Measurements from ENCODE around the gene TECPR1.

The TECPR1 gene

DNA sequence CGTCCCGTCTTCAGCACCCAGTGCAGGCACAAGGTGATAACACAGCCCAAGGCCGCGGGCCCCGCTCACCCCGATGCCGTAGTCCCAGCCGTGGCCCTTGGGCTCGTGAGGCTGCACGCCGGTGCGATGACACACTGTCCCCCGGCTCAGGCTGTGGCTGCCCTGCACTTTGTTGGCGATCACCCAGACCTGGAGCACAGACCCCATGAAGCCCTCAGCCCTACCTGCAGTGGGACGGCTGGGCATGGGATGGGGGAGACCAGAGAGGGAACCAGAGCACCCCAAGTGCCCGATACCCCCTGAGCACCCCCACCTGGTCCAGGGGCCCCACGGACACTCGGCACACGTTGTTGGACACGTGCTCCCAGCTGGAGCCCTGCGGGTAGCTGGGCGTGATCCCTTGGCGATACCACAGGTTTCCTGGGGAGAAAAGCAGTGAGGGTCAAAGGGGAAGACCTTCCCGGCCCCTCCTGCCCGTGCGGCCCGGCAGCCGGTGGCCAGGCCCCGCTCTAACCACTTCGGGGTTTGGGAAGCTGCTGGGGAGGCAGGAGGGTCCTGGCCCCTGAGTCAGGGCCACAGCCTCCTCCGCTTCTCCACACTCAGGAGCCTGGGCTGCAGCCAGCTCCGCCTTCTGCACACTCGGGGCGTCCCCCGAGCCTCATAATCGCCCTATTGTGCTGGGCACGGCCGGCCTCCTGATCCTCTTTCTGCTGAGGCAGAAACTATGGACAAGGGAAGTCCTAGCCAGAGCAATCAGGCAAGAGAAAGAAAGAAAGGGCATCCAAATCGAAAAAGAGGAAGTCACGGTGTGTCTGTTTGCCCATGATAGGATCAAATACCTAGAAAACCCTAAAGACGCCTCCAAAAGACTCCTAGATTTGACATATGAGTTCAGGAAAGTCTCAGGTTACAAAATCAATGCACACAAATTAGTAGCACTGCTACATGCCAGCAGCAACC lies 34.1 kb downstream of the TECPR1 start:
- Histone ChIP-seq H3K9me3 (ENCODE audit: control insufficient read depth in 1 of 2, low read length in 2 of 2) (no peaks in the 10 kb centered on the region), H3K27me3 (ENCODE audit: control insufficient read depth in 1 of 2, insufficient read depth in 2 of 2, low read length in 2 of 2) (no peaks in the 10 kb centered on the region), H3K9ac (ENCODE audit: low read depth in 1 of 2, low read length in 2 of 2) (no peak overlapping the region), H3K4me1 (ENCODE audit: control insufficient read depth in 1 of 2, insufficient read depth in 2 of 2, low read length in 2 of 2) (peaks cover 0 to 7% of the 10 kb centered on the region in 2 donors), H3K4me3 (ENCODE audit: low read depth in 1 of 2, low read length in 2 of 2) (no peak overlapping the region), H3K36me3 (ENCODE audit: control insufficient read depth in 1 of 2, insufficient read depth in 2 of 2, low read length in 2 of 2) (peaks cover 0 to 14% of the 10 kb centered on the region in 2 donors), H3K27ac (ENCODE audit: low read depth, low read length) (no peak overlapping the region)

DNA sequence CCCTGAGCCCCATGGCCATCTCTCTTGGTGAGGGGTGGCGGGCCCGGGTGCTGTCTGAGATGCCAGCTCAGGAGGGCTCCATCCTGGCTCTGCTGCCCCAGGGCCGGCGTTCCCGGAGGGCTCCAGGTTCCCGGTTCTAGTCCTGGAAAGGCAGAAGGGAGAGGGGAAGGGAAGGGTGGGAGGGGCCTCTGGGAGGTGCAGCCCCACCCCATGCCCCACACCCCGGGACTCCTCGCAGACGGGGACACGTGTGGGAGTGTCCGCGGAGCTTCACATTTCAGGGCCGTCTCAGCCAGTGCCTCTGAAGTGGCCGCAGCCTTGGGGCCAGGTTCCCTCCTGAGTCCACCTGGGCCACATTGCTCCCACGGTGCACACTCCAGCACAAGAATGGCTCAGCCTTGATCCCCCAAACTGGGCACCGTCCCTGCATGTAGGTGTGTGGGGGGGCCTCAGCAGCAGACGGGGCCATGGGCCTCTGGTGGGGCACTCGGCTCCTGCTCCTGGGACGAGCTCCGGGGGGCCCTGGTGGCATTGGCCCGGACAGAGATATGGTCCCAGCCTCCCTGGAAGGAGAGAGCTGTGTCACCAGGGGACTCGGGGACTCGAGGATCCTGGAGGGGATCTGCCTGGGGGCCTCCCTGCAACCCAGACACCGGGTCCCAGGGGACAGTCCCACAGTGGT lies 35.0 kb downstream of the TECPR1 start:
- H3K9ac ChIP-seq (ENCODE audit: low read depth in 1 of 2, low read length in 2 of 2) = no peak overlapping the region
- H3K27ac ChIP-seq (ENCODE audit: low read depth, low read length) = no peak overlapping the region
- peaks cover 0 to 12% of the 10 kb centered on the region in 2 donors for H3K36me3 ChIP-seq (ENCODE audit: control insufficient read depth in 1 of 2, insufficient read depth in 2 of 2, low read length in 2 of 2)

DNA sequence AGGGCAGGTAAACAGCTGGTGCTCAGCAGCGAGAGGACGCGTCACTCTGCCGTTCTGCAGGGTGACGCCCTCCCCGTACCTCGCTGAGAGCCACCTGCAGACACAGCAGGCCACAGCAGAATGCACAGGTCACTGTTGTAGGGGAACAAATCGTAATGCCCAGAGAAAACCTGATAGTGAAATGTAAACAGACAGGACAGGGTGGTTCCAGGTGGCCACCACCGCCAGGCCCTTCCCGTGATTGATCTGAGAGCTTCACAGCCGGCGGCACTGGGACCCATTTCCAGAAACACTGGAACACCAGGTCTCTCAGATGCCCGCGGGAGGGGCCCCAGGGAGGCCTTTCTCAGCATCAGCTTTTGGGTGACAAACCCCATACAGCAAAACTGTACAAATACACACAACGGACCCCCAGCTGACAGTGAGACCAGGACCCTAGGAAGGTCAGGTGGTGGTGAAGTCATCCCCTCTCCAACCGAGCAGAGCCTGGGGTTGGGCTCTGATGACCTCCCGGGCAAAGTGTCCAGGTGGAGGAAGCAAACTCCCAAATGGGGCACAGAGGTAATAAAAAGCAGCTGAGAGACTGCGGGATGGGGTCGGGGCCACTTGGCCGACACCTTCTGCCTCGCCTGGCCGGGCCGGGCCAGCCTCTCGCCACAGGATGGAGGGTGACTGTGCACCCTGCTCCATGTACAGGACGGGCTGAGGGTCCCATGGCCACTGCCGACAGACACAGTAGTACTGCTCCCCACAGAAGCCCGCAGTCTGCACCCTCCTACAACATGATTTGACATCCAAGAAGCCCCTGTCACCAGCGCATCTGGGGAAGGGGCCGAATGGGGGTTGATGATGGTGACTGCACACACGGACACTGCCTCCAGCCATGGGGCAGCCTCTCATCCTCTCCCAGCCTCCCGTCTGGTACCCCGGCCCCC lies 36.2 kb downstream of the TECPR1 start:
- peaks cover 3 to 12% of the 10 kb centered on the region in 2 donors for H3K4me1 ChIP-seq (ENCODE audit: control insufficient read depth in 1 of 2, insufficient read depth in 2 of 2, low read length in 2 of 2)
- no peaks in the 10 kb centered on the region for H3K27me3 ChIP-seq (ENCODE audit: control insufficient read depth in 1 of 2, insufficient read depth in 2 of 2, low read length in 2 of 2)
- peaks cover 0 to 5% of the 10 kb centered on the region in 2 donors for H3K36me3 ChIP-seq (ENCODE audit: control insufficient read depth in 1 of 2, insufficient read depth in 2 of 2, low read length in 2 of 2)
- H3K27ac ChIP-seq (ENCODE audit: low read depth, low read length) = no peak overlapping the region
- H3K4me3 ChIP-seq (ENCODE audit: low read depth in 1 of 2, low read length in 2 of 2) = no peak overlapping the region
- H3K9ac ChIP-seq (ENCODE audit: low read depth in 1 of 2, low read length in 2 of 2) = no peak overlapping the region
- H3K9me3 ChIP-seq (ENCODE audit: control insufficient read depth in 1 of 2, low read length in 2 of 2) = no peaks in the 10 kb centered on the region

More for the DNA sequence above, 35.0 kb downstream of the TECPR1 start:
- Histone ChIP-seq H3K4me3 (ENCODE audit: low read depth in 1 of 2, low read length in 2 of 2) (no peak overlapping the region), H3K4me1 (ENCODE audit: control insufficient read depth in 1 of 2, insufficient read depth in 2 of 2, low read length in 2 of 2) (peaks cover 0 to 7% of the 10 kb centered on the region in 2 donors), H3K9me3 (ENCODE audit: control insufficient read depth in 1 of 2, low read length in 2 of 2) (no peaks in the 10 kb centered on the region), H3K27me3 (ENCODE audit: control insufficient read depth in 1 of 2, insufficient read depth in 2 of 2, low read length in 2 of 2) (no peaks in the 10 kb centered on the region)

DNA sequence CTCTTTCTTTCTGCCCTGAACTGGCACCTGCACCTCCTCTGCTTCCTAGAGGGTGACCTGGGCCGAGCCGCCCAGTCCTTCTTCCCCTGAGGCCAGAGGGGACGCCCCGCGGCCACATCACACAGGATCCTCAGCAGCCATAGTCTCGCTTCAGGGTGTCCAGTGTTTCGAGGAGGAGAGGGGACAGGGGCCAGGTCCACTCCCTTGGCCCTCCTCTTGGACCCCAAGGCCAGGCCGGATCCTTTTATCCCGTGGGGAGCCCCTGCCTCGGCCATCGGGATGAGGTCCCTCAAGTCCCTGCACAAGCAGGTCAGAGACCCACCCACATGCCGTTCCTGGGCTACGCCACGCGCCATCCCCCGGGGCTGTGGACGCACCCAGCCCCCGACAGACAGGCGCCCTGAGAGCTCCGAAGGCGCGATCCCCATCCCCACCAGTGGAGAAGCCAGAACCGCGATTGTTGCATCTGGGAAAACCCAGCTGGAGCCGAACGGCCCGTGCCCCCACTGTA lies 37.2 kb downstream of the TECPR1 start:
- Histone ChIP-seq H3K4me1 (ENCODE audit: control insufficient read depth in 1 of 2, insufficient read depth in 2 of 2, low read length in 2 of 2) (peaks cover 3 to 12% of the 10 kb centered on the region in 2 donors), H3K9ac (ENCODE audit: low read depth in 1 of 2, low read length in 2 of 2) (no peak overlapping the region), H3K27me3 (ENCODE audit: control insufficient read depth in 1 of 2, insufficient read depth in 2 of 2, low read length in 2 of 2) (no peaks in the 10 kb centered on the region), H3K36me3 (ENCODE audit: control insufficient read depth in 1 of 2, insufficient read depth in 2 of 2, low read length in 2 of 2) (peaks cover 0 to 5% of the 10 kb centered on the region in 2 donors), H3K27ac (ENCODE audit: low read depth, low read length) (no peak overlapping the region), H3K4me3 (ENCODE audit: low read depth in 1 of 2, low read length in 2 of 2) (no peak overlapping the region), H3K9me3 (ENCODE audit: control insufficient read depth in 1 of 2, low read length in 2 of 2) (no peaks in the 10 kb centered on the region)

DNA sequence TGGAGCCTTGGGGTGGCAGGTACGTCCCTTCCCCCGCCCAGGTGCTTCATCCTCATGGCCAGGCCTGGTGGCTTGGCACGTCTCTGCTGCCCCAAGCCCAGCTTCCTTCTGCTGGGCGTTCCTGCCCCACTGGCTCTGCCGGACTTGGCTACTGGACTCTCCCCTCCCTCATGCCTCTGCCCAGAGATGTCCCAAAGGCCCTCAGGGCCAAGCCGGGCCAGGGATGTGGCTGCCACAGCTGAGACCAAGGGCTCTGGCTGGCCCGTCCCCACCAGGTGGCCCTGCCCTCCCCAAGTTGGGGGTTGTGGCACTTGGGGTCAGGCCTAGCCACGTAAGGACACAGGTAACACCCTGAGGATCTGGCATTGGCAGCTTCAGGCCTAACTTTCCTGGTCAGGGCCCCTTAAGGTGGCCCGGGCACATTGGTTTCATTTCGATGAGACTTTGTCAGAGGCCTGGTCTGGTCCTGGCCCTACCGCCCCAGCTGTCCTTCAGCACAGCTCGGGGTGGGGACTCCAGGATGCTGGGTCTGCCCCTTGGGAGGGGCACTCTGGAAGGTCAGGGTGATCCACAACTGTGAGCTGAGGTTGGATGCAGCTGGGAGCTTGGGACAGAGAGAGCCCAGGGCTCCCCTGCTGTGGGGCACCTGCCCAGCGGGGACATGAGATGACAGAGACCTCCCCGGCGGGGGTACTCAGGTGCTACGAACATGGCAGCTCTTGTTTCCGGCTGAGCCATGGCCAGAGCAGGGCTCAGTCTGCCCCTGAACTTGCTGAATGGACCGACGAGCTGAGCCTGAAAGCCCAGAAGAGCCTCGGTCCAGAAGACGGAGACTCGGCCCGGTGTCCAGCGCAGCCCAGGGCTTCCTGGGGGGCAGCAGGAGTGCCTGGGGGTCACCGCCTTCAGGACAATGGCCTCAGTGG lies 37.9 kb downstream of the TECPR1 start:
- H3K4me3 ChIP-seq (ENCODE audit: low read depth in 1 of 2, low read length in 2 of 2) = no peak overlapping the region
- H3K9me3 ChIP-seq (ENCODE audit: control insufficient read depth in 1 of 2, low read length in 2 of 2) = no peaks in the 10 kb centered on the region
- H3K4me1 ChIP-seq (ENCODE audit: control insufficient read depth in 1 of 2, insufficient read depth in 2 of 2, low read length in 2 of 2) = peaks cover 3 to 12% of the 10 kb centered on the region in 2 donors
- no peaks in the 10 kb centered on the region for H3K27me3 ChIP-seq (ENCODE audit: control insufficient read depth in 1 of 2, insufficient read depth in 2 of 2, low read length in 2 of 2)
- H3K36me3 ChIP-seq (ENCODE audit: control insufficient read depth in 1 of 2, insufficient read depth in 2 of 2, low read length in 2 of 2) = peaks cover 0 to 5% of the 10 kb centered on the region in 2 donors
- no peak overlapping the region for H3K27ac ChIP-seq (ENCODE audit: low read depth, low read length)
- no peak overlapping the region for H3K9ac ChIP-seq (ENCODE audit: low read depth in 1 of 2, low read length in 2 of 2)

DNA sequence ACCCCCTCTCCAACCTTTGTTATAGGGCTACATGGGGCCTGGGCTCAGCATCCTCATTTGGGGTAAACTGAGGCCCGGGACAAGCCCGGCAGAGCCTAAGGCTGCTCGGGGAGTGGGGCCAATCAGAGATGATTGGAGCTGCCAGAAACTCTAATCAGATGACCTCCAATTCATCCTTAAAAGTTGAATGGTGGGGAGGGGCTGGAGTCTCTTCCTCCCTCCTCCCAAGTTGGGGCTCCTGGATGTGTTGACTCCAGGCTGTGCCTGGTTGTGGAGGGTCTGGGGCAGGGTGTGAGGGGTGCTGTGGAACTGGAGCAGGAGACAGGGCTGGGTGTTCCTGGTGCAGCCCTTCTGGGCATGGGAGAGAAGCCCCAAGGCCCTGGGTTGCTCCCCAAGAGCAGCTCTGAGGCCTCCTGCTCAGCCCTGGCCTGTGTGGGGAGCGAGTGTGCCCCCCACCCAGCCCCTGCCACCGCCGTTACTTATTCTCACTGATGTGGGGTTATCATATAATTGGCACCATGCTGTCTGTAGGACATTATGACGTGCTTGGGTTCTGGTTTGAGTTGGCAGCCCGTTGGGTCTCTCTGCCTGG lies 38.6 kb downstream of the TECPR1 start:
- Histone ChIP-seq H3K27me3 (ENCODE audit: control insufficient read depth in 1 of 2, insufficient read depth in 2 of 2, low read length in 2 of 2) (no peaks in the 10 kb centered on the region), H3K4me3 (ENCODE audit: low read depth in 1 of 2, low read length in 2 of 2) (no peak overlapping the region), H3K9ac (ENCODE audit: low read depth in 1 of 2, low read length in 2 of 2) (no peak overlapping the region), H3K4me1 (ENCODE audit: control insufficient read depth in 1 of 2, insufficient read depth in 2 of 2, low read length in 2 of 2) (peaks cover 3 to 11% of the 10 kb centered on the region in 2 donors), H3K9me3 (ENCODE audit: control insufficient read depth in 1 of 2, low read length in 2 of 2) (no peaks in the 10 kb centered on the region), H3K36me3 (ENCODE audit: control insufficient read depth in 1 of 2, insufficient read depth in 2 of 2, low read length in 2 of 2) (peaks cover 0 to 5% of the 10 kb centered on the region in 2 donors), H3K27ac (ENCODE audit: low read depth, low read length) (no peak overlapping the region)

DNA sequence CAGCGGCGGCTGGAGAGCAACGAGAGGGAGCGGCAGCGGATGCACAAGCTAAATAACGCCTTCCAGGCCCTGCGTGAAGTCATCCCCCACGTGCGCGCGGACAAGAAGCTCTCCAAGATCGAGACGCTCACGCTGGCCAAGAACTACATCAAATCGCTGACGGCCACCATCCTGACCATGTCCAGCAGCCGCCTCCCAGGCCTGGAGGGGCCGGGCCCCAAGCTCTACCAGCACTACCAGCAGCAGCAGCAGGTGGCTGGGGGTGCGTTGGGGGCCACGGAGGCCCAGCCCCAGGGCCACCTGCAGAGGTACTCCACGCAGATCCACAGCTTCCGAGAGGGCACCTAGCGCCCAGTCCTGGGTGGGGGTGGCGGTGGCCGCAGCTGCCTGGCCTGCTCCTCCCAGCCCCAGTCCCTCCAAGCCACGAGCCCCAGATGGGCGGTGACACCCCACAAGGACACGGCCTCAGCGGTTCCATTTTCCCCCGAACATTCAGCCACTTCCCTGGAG lies 39.4 kb downstream of the TECPR1 start:
- Histone ChIP-seq H3K9ac (ENCODE audit: low read depth in 1 of 2, low read length in 2 of 2) (no peak overlapping the region), H3K27ac (ENCODE audit: low read depth, low read length) (no peak overlapping the region), H3K9me3 (ENCODE audit: control insufficient read depth in 1 of 2, low read length in 2 of 2) (no peaks in the 10 kb centered on the region), H3K27me3 (ENCODE audit: control insufficient read depth in 1 of 2, insufficient read depth in 2 of 2, low read length in 2 of 2) (no peaks in the 10 kb centered on the region), H3K36me3 (ENCODE audit: control insufficient read depth in 1 of 2, insufficient read depth in 2 of 2, low read length in 2 of 2) (peaks cover 0 to 3% of the 10 kb centered on the region in 2 donors), H3K4me3 (ENCODE audit: low read depth in 1 of 2, low read length in 2 of 2) (no peak overlapping the region), H3K4me1 (ENCODE audit: control insufficient read depth in 1 of 2, insufficient read depth in 2 of 2, low read length in 2 of 2) (peaks cover 3 to 4% of the 10 kb centered on the region in 2 donors)

DNA sequence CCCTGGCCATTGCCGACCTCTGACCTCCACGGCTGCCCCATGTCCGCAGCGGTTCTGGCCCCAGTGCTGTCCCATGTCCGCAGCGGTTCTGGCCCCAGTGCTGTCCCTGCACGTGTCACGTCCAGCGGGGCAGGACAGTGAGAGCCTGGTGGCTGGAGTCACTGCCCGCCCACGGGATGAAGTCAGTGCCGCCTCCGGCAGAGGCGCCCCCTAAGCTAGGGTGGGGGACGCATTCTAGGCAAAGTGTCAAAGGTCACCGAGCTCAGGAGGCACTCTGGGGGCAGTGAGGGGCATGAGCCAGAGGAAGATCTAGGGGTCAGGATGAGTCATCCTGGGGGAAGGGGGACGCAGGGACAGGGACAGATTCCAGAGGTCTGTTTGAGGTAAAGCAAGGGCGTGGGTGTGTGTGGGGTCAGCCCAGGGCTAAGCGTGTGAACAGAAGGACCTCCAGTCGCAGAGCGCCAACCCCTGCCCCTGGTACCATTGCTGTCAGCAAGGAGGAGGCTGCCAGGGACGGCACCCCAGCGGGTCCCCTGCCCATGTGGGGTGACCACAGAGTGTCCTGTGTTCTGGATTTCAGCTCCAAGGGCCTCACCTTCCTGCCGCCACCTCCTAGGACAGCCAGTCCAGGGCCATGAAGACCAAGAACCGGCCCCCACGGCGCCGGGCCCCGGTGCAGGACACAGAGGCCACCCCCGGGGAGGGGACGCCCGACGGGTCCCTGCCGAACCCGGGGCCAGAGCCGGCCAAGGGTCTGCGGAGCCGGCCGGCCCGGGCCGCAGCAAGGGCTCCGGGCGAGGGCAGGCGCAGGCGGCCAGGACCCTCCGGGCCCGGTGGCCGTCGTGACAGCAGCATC lies 40.1 kb downstream of the TECPR1 start:
- no peaks in the 10 kb centered on the region for H3K27me3 ChIP-seq (ENCODE audit: control insufficient read depth in 1 of 2, insufficient read depth in 2 of 2, low read length in 2 of 2)
- H3K36me3 ChIP-seq (ENCODE audit: control insufficient read depth in 1 of 2, insufficient read depth in 2 of 2, low read length in 2 of 2) = peaks cover 3 to 4% of the 10 kb centered on the region in 2 donors
- peak overlapping the region; percentile 15 to 38 for H3K9ac ChIP-seq (ENCODE audit: low read depth in 1 of 2, low read length in 2 of 2)
- no peak overlapping the region for H3K27ac ChIP-seq (ENCODE audit: low read depth, low read length)
- no peaks in the 10 kb centered on the region for H3K9me3 ChIP-seq (ENCODE audit: control insufficient read depth in 1 of 2, low read length in 2 of 2)
- H3K4me3 ChIP-seq (ENCODE audit: low read depth in 1 of 2, low read length in 2 of 2) = peak overlapping the region; percentile 31 to 65
- peaks cover 3 to 4% of the 10 kb centered on the region in 2 donors for H3K4me1 ChIP-seq (ENCODE audit: control insufficient read depth in 1 of 2, insufficient read depth in 2 of 2, low read length in 2 of 2)

Measured in duodenal mucosa (tissue), 2 donors.